SU-DHL-6 (cell line): Measurements from ENCODE around the gene ARID3C.

Source experiments
- CTCF ChIP-seq: fragments of 200-600 bp; sonication (generic); IDR thresholded peaks from one replicate; pipeline ENCODE4 v1.5.1; 2017; ENCODE audit warnings: antibody characterized with exemption, mild to moderate bottlenecking, low read length, moderate library complexity; ENCODE audit not compliant: insufficient read depth, poor library complexity, severe bottlenecking
- EZH2phosphoT487 ChIP-seq: fragments of 200-600 bp; sonication (generic), shearing (Covaris generic); conservative IDR thresholded peaks from 2 replicates; pipeline ENCODE4 v1.6.1; 2018; ENCODE audit warnings: mild to moderate bottlenecking, antibody characterized with exemption, low read length, moderate library complexity, mixed read lengths

GRCh38 chr9:34662526-34663302 lies 33.8 kb upstream of the ARID3C start, which contains the start of gene CCL27:
- TF ChIP-seq EZH2phosphoT487 (no peak), CTCF (no peak)
